HG03432 (cell line): Measurements from ENCODE around the gene PLGRKT.
"Not testable (repeated sequence)": the region's sequence is repeated elsewhere in the genome, so short reads cannot be mapped to it uniquely, and the experiment has no call there.

ENCODE experiments used
- ATAC-seq: cut with Tn5 transposase; IDR thresholded peaks from one replicate; pipeline ENCODE4 v1.9.1; 2021; ENCODE audit warnings: mild to moderate bottlenecking, moderate library complexity; ENCODE audit not compliant: unreplicated experiment

PLGRKT gene

DNA sequence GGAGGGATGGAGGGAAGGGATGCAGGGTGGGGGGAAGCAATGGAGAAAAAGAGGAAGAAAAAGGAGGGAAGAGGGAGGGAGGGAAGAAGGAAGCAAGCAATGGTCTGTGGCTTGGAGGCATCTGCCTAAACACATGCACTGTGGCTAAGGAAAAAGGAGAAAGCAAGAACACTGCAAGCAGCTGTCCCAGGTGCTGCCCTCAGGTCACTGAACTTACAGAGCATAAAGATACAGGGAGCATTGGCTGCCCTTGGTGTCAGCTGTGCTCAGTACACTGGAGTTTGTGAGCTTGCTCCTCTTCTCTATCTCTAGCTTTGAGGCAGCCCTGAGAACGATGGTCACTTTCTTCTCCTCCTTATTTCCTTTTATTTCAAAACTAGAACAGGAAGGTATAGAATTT, 116.1 kb downstream of the PLGRKT start:
- not testable (repeated sequence) for ATAC-seq

DNA sequence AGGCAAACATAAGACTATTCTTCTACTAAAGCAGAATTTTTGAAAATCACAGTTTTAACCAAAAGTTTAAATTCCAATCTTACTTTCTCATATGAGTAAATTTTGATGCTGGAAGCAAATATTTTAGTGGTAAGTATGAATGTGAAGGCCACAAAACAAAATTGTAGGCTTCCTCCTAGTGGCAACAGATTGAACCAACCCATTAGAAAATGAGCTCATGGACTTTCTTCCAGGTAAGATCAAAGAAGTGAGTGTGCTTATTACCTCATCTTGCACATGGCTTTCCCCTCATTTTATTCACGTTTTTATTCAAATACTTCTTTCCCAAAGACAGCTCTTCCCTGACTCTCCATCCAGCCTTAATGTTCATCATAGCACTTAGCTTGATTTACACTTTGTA, 116.7 kb downstream of the PLGRKT start:
- ATAC-seq: no peak

DNA sequence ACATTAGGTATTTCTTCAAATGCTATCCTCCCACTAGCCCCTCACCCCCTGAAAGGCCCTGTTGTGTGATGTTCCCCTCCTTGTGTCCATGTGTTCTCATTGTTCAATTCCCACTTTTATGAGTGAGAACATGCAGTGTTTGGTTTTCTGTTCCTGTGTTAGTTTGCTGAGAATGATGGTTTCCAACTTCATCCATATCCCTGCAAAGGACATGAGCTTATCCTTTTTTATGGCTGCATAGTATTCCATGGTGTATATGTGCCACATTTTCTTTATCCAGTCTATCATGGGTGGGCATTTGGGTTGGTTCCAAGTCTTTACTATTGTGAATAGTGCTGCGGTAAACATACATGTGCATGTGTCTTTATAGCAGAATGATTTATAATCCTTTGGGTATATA, 121.3 kb downstream of the PLGRKT start:
- not testable (repeated sequence) for ATAC-seq

DNA sequence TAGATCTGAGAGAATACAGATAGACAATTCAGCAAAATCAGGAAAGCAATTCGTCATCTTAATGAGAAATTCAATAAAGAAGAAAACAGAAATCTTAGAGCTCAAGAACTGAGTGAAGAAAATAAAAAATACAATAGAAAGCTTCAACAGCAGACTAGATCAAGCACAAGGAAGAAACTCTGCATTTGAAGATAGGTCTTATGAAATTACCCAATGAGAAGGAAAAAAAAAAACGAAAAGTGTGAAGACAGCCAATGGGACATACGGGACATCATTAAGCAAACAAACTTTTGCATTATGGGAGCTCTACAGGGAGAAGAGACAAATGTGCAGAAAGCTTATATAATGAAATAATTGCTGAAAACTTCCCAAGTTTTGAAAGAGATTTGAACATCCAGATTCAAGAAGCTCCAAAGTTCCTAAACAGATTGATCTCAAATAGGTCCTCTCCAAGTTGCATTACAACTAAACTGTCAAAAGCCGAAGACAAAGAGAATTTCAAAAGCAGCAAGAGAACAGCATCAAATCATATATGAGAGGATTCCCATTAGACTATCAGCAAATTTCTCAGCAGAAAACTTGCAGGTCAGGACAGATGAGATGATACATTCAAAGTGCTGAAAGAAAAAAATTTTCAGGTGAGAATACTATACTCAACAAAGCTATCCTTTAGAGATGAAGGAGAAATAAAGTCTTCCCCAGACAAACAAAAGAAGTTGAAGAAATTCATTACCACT, 122.4 kb downstream of the PLGRKT start:
- no peak for ATAC-seq

DNA sequence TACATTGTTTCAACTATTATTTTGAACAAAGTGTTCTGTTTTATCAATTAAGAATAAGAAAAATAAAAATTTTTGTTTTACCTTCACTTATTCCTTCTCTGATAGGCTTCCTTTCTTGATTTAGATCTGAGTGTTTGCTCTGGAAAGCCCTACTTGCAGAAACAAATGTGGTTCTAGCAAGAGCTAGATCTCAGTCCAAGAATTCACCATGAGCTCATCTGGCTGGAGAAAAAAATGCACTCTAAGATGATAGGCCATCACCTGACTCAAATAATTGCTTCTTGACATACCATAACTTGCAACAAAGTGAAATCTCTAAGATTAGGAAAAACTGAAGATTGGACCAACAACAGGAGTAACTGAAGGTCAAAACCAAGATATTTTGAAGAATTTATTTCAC, 126.9 kb downstream of the PLGRKT start:
- ATAC-seq: no peak
